Esophagus squamous epithelium (tissue), 4 donors: ENCODE measurements around the gene METTL23.

Source experiments
- CTCF ChIP-seq, 6 experiments: fragments of 450-650 bp in 4 of 6; fragments of 200-600 bp in 2 of 6; sonication (generic) in 2 of 6; IDR thresholded peaks; one replicate each; pipeline ENCODE4 v1.5.1; 2016 to 2019; ENCODE audit warnings: antibody characterized with exemption in 6 of 6, mild to moderate bottlenecking in 4 of 6, moderate library complexity in 4 of 6
- POLR2A ChIP-seq, 4 donors: fragments of 450-650 bp; IDR thresholded peaks; one replicate each; pipeline ENCODE4 v1.6.1; 2017; ENCODE audit warnings: antibody characterized with exemption in 4 of 4, mild to moderate bottlenecking in 4 of 4, moderate library complexity in 3 of 4

- TF ChIP-seq POLR2A (IDR thresholded peaks at IDR 0.05) (no peak), CTCF (IDR thresholded peaks at IDR 0.05) (no peak)
These were observed 26.7 kb downstream of the METTL23 start for GRCh38 chr17:76753061-76753961.
